IMR-90 (cell line): ENCODE measurements around the gene SELENBP1.

ENCODE experiments used
- FOS ChIP-seq: fragments of 150-350 bp; IDR thresholded peaks from 2 replicates; pipeline ENCODE4 v1.6.1; 2016; ENCODE audit warnings: low read depth, low read length
- RAD21 ChIP-seq: IDR thresholded peaks from 2 replicates; pipeline ENCODE4 v1.6.1; 2012; ENCODE audit warnings: low read length, improper control_type of control experiment
- TF ChIP-seq, protein P1 (sequence below): conservative IDR thresholded peaks from 2 replicates; pipeline ENCODE4 v1.5.1; 2012; ENCODE audit warnings: mild to moderate bottlenecking, low read depth, low read length, improper control_type of control experiment
- TF ChIP-seq, protein P2 (sequence below): fragments of 150-350 bp; IDR thresholded peaks from 2 replicates; pipeline ENCODE4 v1.6.1; 2017; ENCODE audit warnings: mild to moderate bottlenecking, antibody characterized with exemption, low read length, low read depth

DNA sequence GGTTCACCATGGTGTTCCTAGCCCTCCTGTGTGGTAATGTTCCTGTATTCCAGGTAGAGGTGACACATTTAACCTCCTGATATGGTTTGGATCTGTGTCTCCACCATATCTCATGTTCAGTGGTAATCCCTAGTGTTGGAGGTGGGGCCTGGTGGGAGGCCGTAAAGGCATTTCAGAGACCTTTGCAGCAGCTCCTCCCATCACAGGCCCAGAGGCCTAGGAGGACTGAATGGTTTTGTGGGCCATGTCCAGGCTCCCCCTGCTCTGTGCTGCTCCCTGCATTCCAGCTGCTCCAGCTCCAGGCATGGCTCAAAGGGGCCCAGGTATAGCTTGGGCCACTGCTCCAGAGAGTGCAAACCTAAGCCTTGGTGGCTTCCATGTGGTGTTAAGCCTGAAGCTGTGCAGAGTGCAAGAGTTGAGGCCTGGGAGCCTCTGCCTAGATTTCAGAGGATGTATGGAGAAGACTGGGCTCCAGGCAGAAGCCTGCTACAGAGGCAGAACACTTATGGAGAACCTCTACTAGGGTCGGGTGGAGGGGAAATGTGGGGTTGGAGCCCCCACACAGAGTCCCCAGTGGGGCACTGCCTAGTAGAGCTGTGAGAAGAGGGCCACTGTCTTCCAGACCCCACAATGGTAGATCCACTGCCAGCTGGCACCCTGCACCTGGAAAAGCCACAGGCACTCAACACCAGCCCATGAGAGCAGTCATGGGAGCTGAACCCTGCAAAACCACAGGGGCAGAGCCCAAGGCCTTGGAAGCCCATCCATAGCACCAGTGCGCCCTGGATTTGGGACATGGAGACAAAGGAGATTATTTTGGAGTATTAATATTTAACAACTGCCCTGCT lies 10.0 kb downstream of the SELENBP1 start:
- no peak for TF ChIP-seq RAD21
- TF ChIP-seq, protein P1, sequence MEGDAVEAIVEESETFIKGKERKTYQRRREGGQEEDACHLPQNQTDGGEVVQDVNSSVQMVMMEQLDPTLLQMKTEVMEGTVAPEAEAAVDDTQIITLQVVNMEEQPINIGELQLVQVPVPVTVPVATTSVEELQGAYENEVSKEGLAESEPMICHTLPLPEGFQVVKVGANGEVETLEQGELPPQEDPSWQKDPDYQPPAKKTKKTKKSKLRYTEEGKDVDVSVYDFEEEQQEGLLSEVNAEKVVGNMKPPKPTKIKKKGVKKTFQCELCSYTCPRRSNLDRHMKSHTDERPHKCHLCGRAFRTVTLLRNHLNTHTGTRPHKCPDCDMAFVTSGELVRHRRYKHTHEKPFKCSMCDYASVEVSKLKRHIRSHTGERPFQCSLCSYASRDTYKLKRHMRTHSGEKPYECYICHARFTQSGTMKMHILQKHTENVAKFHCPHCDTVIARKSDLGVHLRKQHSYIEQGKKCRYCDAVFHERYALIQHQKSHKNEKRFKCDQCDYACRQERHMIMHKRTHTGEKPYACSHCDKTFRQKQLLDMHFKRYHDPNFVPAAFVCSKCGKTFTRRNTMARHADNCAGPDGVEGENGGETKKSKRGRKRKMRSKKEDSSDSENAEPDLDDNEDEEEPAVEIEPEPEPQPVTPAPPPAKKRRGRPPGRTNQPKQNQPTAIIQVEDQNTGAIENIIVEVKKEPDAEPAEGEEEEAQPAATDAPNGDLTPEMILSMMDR, result no peak
- TF ChIP-seq, protein P2, sequence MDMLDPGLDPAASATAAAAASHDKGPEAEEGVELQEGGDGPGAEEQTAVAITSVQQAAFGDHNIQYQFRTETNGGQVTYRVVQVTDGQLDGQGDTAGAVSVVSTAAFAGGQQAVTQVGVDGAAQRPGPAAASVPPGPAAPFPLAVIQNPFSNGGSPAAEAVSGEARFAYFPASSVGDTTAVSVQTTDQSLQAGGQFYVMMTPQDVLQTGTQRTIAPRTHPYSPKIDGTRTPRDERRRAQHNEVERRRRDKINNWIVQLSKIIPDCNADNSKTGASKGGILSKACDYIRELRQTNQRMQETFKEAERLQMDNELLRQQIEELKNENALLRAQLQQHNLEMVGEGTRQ, result no peak
- TF ChIP-seq FOS, result no peak
